Measurements from ENCODE around the gene DNAJC15.

The DNAJC15 gene

GRCh38 chr13:43089912-43090498 lies 66.6 kb downstream of the DNAJC15 start:
- DNase-seq = no peak

GRCh38 chr13:43094901-43095300 lies 71.5 kb downstream of the DNAJC15 start:
- DNase-seq = no peak

DNA sequence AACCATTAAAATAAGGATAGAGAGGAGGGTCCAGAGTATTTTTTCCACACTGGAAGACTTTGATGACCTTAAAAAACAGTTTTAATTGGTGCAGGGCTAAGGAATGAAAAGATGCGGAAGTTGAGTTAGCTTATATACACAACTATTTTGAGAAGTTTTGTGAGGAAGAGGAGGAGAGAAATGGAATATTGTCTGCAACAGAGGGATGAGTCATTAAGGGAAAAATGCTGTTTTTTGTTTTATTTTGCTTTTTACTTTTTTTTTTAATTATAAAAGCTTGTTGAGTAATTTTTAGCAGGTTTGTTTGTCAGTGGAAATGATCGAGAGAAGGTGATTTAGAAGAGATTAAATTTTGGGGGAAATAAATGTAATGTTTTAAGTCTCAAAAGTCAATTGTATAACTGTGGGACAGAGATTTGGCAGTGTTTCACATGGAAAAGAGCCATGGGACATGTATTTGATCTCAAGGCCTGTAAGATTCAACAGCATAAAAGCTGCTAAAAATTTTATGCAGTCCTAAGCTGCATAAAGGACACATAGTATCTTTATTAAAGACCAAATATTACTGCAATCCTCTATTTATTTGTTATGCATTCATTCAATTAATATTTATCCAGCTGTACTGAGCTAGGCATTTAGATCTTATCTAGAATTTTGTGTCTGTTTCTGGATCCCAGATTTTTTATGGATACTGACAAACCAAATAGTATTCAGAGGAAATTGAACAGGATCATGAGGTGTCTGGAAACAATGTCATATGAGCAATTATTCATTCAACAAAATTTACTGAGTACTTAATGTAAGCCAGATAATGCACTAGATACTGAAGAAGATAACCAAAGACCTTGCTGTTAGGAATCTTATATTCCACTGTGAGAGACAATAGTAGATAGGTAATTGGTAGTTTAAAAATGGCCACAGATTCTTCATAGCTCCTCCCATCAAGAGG lies 72.7 kb downstream of the DNAJC15 start:
- no peak for DNase-seq

DNA sequence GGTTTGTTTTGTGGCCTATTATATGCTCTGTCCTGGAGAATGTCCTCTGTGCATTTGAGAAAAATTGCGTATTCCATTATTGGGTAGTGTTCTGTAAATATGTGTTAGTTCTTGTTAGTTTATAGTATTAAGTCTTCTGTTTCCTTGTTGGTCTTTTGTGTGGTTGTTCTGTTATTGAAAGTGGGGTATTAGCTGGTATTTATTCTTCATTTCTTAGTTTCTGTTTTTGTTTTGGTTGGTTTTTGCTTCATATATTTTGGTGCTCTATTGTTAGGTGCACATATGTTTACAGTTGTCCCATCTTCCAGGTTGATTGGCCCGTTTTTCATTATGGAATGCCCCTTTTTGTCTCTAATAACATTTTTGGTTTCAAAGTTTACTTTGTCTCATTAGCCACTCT lies 77.3 kb downstream of the DNAJC15 start:
- DNase-seq = no peak

- DNase-seq = no peak
Measured at GRCh38 chr13:43102304-43102703, 78.9 kb downstream of the DNAJC15 start.

DNA sequence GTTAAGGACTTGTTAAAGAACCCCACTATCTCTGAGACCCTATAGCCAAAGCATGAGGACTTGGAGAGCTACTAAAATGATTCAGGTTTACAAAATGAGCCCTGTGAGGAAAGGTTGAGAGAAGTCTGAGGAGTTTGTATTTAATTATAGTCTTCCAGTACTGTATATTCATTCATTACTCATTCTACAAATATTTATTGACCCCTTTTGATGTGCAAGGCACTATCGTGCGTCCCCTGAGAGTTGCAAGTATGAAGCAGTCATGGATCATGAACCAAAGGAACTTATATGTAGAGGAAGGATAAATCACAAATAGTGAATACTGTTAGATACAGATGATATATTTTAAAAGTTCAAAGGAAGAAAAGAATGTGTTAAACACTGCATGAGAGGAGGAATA lies 84.4 kb downstream of the DNAJC15 start:
- DNase-seq = no peak

GRCh38 chr13:43110036-43110435 lies 86.7 kb downstream of the DNAJC15 start:
- no peak for DNase-seq

GRCh38 chr13:43110658-43111057 lies 87.3 kb downstream of the DNAJC15 start:
- no peak for DNase-seq

GRCh38 chr13:43111559-43112400 lies 88.4 kb downstream of the DNAJC15 start:
- no peak for DNase-seq

GRCh38 chr13:43113603-43114002 lies 90.2 kb downstream of the DNAJC15 start:
- DNase-seq = no peak

- DNase-seq = no peak
Measured at GRCh38 chr13:43114504-43114903, 91.1 kb downstream of the DNAJC15 start.

- DNase-seq = no peak
Measured at GRCh38 chr13:43115141-43115540, 91.8 kb downstream of the DNAJC15 start.

DNA sequence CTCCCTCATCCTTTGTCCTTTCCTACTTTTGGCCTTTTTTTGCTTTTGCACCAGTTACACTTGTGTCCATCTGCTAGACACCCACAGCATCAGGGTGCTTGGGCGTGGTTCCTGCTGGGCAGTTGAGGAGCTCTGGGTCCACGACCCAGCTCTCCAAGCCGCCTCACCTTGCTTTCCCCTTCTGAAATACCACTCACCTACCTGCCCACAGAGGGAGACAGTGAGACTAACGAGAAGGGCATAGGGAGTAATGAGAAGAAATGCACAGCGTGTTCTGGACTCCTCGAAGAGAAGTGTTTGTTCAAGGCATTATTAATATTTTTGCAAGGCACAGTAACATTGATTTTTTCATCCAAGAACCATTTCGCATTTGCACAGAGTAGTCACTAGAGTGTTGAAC lies 92.9 kb downstream of the DNAJC15 start:
- no peak for DNase-seq

GRCh38 chr13:43118521-43118920 lies 95.1 kb downstream of the DNAJC15 start:
- no peak for DNase-seq

DNA sequence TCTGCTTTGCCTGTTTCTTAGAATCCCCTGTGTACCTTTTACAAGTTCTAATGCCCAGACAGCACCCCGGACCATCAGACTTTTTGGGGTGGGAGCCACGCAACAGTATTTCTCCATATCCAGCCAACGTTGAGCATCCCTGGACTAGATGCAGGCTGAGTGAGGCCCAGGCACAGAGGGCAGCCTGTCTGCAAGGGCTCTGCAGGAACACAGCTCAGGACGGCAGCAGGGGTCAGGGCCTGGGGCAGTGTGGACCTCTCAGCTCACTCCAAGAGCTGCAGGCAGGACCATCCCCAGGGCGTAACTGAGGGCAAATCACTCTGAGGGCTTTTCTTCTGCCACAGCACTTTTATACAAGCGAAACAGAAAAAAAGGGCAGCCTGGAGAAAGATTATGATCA lies 95.8 kb downstream of the DNAJC15 start:
- DNase-seq = no peak

- DNase-seq = no peak
Measured at GRCh38 chr13:43122791-43123190, 99.4 kb downstream of the DNAJC15 start.

GRCh38 chr13:43123856-43124255 lies 100.5 kb downstream of the DNAJC15 start:
- no peak for DNase-seq

GRCh38 chr13:43124490-43124889 lies 101.1 kb downstream of the DNAJC15 start:
- no peak for DNase-seq

GRCh38 chr13:43126420-43126819 lies 103.0 kb downstream of the DNAJC15 start:
- DNase-seq = no peak

DNA sequence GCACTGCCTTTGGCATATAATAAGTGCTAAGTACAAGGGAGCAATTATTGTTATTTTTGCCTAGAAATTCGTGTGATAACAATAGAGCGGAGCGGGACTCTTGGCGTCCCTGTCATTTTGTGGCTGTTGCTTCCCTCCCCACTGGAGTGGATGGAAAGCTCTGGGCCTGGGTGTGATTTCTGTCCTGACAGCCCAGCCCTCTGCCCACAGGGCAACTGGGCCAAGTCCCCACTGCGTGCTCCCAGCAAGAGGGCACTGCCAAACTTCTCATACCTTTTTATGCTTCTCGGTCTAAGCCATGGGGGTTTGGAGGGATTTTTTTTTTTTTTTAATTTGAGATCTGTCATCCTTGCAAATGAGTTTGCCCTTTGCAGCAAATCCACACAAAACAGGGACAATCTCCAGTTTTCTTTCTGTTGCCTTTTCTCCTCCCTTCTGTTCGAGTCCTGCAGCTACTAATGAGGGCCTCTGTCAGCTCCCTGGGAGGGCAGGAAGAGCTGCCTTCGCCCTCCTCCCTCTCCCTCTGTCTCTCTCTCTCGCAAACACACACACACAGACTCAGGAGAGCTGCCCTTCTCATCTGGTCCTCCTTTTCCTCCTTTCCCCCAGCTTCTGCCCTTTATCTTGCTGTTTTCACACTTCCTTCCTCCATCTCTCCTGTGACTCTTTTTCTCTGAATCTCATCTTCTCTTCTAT lies 103.9 kb downstream of the DNAJC15 start:
- no peak for DNase-seq

DNA sequence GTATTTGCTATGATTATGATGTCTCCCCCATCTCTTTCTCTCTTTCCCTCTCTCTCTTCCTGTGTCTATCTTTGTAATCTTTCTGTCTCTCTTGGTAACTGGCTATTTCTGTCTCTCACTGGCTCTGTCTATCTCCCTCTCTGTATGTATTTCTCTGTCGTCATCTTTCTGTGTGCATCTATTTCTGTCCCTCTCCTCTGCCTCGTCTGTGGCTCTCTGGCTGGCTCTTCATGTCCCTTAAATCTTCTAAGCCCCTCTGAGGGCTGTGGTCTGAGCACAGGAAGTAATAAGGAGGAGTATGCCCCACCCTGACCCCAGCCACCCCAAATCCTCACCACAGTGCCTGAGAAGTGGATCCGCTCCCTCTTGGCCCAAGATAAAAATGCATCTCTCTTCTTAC lies 104.4 kb downstream of the DNAJC15 start:
- no peak for DNase-seq

DNA sequence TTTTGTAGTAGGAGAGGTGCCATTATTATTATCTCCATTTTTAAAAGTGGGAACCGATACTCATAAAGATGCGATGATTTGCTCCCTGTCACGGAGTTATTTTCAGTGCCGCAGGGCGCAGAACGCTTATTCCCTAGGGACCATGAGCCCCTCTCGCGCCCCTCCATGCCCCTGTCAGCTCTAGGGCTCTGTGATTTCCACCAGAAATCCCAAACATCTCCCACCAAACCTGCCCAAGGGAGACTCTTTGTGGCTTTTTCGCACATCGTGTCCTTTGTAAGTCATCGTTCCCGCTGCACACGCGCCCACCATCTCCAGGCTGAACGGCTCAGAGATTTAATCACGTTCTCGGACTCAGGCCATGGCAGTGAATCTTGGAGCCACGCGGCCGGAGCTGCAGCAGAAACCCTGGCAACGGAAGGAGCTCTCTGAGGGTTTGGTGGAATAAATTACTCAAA lies 105.1 kb downstream of the DNAJC15 start:
- no peak for DNase-seq

DNA sequence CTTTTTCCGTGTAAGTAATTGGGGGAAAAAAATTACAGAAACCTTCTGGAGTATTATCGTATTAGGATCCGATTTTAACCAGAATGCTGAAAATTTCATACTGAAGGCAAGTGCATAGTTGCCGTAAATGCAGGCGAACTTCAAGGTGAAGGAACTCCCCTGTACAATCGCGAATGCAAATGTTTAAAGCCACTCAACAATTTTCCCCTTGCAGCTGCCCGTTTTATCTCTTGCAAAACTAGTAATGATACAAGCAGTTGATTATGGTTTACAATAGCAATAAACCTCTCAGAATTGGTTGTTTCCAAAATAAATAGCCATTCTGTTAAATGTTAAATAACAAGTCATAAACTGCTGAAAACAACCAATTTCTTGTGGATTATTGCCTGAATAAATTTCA lies 105.7 kb downstream of the DNAJC15 start:
- no peak for DNase-seq
